DMS53 (cell line): ENCODE data around the gene NECTIN2.

Experiments
- DNase-seq: peaks from one replicate; lab custom pipeline; 2025; lab: John Stamatoyannopoulos, UW

NECTIN2 gene

DNA sequence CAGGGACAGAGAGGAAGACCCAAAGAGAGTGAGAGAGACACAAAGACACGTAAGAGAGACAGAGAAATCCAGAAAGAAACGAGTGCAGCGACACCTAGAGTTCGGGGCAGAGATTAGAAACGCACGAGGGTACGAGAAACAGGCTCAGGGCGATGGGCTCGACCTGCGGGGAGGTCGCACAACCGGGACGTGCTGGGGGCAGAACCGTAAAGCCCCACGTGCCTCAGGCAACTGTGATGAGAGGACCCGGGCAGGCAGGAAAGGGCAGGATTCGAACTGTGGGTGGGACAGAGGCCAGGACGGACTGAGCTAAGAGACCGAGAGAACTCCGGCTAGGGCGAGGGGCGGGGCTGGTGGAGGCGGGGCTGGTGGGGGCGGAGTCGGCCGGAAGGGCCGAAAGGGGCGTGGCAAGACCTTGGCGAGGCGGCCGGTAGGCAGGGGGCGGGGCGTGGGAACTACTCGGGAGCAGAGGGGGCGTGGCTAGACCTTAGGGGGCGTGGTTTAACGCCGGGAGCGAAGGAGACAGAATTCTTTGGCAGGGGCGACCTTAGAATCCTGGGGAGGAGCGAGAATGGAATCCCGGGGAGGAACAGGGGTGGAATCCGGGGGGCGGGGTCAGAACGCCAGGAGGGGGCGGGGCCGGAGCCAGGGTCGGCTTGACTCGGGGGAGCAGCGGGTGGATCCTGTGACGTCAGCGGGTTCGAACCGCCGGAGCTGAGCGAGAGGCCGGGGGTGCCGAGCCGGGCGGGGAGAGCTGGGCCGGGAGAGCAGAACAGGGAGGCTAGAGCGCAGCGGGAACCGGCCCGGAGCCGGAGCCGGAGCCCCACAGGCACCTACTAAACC is at the start of gene NECTIN2:
TSS of gene NECTIN2 (plus strand) at position 686 of the 843 bp plus-strand sequence. CDS start 229 bp downstream, outside the sequence.
- DNase-seq = peak; percentile 96

DNA sequence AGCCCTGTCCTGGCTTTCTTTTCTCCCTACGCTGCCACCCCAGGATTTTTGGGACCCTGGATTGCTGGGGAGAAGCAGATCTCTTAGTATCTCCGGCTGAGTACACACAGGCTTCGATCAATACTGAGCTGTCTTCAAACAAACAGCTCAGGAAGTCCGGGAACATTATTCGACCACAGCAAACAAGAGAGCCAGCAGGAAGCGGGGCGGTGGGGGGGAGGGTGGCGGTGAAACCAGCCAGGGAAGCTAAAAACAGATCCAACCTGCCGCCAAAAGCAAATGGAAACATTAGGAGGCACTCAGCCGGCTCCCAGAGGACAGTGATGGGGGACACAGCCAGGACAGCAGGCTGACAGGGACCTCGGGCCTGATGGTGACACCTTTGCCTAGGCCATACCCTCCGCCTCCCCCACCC is 49.4 kb upstream of the NECTIN2 start:
- peak; percentile 91 for DNase-seq

DNA sequence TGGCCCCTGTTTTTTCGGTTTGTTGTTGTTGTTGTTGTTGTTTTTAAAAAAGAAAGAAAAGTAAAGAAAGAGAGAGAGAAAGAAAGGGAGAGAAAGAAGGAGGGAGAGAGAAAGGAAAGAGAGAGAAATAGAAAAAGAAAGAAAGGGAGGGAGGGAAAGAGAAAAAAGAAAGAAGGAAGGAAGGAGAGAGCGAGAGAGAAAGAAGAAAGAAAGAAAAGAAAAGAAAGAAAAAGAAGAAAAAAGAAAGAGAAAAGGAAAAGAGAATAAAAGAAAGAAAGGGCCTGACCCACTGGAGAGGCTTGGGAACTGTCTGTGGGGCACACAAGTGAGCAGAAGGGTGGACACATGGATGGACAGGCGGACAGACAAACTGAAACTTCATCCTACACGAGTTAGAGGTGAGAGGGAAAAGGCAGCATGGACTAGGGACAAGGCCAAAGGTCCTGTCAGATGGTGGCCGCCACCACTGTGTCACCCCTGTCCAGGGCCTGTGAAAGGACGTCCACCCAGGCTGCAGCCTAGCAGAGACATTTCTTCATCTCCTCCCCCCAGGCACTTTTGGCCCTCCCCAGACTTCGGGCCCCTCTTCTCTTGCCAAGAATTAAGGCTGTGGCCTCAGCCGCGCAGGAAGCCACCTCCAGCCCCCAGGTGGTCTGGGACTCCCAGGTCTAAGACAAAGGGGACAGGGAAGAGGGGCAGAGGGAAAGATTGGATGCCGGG is 46.3 kb upstream of the NECTIN2 start:
- no peak for DNase-seq

DNA sequence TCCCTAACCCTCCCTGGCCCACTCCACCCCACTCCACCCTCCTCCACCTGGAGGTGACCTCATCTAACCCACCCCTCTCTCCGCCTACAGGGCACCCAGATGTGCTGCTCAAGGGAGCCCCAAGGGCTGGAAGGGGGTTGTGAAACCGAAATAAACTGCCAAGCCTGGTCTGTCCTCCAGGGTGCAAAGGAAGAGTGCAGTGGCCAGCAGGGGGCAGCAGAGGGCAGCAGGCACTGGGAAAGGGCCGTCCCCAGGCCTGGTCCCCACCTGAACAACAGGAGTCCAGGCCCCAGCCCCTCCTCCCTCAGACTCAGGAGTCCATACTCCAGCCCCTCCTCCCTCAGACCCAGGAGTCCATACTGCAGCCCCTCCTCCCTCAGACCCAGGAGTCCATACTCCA is 45.6 kb upstream of the NECTIN2 start:
- DNase-seq = peak; percentile 82

DNA sequence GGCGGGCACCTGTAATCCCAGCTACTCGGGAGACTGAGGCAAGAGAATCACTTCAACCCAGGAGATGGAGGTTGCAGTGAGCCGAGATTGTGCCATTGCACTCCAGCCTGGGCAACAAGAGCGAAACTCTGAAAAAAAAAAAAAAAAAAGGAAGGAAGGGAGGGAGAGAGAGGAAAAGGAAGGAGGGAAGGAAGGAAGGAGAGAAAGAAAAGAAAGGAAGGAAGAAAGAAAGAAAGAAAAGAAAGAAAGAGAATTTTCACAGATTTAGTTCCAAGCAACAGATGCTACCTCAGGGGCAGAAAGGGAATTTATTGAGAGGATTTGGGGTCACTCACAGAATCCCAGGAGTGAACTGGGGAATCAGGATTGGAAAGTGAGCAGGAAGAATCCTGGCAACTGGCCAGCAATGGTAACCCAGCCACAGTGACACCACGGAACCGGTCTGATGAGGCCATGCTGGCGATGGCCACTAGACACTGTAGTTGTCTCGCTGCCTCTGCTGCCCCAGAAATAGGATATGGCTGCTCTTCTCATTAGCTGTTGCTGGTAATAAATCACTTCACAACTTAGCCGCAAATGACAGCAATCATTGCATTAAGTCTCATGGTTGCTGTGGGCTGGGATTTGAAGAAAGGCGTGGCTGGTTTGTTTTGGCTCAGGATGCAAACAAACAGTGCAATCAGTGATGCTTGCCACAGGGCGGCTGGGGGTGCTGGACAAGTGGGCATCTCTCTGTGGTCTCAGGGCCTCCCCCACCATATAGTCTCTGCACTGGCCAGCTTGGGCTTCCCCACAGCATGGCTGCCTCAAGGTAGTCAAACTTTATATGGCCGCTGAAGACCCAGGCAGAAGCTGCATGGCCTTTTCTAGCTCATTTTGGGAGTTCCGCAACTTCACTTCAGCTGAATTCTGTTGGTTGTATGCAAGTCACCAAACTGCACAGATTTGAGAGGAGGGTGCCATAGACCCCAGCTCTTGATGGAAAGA is 42.4 kb upstream of the NECTIN2 start:
- peak; percentile 50 for DNase-seq

DNA sequence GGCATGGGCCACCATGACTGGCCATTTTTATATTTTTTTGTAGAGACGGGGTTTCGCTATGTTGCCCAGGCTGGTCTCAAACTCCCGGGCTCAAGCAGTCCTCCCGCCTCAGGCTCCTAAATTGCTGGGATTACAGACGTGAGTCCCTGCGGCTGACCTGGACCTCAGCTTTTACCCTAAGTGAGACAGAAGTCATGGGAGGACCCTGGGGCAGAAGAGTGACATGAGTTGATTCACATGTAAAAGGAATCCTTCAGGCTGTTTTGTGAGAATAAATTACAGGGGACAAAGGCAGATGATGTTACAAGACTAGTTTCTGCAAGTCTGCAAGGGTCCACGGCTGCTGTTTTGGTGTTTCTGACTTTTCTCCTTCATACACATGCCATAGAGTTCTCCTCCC is 39.8 kb upstream of the NECTIN2 start:
- no peak for DNase-seq

DNA sequence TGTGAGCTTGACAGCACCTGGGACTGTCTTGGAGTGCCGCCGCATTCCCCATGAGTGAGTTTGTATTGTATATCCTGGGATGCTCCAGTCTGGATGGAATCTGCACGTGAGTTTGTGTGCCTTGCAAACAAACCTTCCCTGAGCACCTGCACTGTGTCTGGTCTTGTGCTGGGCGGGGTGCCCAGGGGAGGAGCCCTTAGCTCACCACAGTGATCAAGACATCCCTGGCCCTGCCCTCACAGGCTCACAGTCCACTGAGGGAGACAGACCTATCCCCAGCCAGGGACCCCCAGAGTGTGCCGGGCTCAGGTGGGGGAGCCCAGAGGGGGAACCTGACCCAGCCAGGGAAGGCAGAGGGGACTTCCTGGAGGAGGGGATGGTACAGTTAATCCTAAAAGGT is 38.9 kb upstream of the NECTIN2 start:
- DNase-seq = peak; percentile 97

DNA sequence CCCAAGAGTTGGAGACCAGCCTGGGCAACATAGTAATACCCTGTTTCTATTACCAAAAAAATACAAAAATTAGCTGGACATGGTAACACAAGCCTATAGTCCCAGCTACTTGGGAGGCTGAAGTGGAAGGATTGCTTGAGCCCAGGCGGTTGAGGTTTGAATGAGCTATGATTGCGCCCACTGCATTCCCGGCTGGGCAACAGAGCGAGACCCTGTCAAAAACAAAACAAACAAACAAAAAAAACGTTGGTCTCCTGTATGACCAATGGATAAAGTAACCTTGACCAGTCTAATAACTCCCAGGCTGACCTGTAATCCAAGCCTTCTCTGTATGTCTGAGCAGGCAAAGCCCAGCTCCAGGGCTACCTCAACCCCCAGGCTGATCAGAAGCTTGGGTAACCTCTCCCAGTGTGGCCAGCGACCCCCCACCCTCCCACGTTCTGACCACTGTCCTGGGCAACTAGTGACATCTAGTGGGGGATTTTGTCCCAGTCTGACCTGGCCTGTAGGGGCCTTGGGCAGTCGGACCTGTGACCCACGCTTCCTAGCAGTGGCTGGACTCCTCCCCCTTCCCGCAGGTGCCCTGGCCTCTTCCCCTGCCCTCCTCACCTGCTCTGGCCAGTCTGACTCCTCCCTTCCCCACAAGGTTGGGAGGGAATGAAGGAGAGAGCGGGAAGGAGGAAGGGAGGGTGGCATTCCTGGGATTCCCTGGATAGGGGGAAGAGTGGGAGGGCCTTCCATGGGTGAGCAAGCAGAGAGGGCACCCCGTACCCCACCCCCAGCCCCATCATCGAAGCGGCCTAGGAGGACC is 38.2 kb upstream of the NECTIN2 start:
- peak; percentile 84 for DNase-seq

DNA sequence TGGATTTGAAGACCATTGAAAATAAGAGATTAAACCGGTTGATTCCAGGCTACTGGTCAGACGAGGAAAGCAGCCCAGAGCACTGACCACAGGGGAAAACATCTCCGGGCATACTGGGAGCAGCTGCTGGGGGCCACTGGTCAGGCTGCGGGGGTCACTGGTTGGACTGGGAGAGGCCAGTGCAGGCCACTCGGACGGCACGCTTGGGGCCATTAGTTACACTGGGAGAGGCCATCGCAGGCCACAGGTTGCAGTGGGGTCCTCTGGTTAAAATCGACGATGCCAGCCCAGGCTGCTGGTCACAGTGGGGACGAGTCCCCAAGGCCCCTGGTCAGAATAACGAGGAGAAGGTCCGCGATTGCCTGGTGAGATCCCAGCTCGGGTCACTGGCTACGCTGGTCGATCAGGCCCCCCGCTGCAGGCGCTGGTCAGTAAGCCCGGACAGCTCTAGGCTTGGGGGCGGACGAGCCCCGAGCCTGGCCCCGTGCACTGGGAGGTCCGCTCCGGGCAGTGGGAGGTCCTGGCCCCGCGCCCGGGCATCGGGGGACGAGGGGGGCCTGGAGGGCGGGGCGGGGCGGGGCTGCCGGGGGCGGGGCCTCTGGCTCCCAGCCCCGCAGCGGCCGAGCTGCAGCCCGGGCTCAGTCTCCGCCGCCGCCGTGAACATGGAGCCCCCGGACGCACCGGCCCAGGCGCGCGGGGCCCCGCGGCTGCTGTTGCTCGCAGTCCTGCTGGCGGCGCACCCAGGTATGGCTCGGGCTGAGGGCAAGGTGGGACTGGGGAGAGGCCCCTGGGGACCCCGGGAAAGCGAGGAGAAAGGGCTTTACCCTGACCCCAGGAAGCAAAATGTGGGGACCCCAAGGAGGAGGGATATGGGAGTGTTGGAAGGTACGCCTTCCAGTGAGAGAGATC is 37.4 kb upstream of the NECTIN2 start, which contains the start of gene BCAM:
TSS of gene BCAM (plus strand) at position 641 of the 909 bp plus-strand sequence. CDS start at position 663, 22 bp downstream.
- DNase-seq = peak; percentile 77

DNA sequence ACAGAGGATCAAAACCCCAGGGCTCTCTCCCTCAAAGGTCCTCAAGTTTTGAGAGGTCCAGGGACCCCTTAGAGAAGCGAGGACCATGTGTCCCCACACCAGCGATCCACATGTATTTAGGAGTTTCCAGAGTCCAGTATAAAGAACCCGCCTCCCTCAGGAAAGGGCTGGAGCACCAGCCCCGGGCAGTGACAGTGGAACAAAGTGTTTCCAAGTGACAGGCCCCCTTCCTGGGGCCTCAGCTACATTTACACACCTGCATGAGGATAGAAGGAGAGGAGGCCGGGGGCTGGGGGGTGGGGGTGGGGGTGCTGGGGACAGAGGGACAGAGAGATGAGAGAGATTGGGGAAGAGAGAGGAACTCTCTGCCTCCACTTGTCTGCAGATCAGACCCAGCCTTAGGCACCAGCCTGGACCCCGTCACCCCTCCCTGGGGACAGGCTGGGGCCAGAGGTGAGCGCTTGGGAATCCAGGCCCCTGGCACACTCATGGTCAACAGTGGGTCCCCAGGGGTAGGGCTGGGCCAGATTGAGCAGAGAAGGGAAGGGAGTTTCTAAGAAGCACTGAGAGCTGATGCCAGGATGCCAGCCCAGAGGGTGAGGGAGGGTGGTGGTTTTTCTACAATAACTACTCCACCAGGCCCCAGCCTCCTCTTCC is 36.4 kb upstream of the NECTIN2 start:
- DNase-seq = peak; percentile 31

DNA sequence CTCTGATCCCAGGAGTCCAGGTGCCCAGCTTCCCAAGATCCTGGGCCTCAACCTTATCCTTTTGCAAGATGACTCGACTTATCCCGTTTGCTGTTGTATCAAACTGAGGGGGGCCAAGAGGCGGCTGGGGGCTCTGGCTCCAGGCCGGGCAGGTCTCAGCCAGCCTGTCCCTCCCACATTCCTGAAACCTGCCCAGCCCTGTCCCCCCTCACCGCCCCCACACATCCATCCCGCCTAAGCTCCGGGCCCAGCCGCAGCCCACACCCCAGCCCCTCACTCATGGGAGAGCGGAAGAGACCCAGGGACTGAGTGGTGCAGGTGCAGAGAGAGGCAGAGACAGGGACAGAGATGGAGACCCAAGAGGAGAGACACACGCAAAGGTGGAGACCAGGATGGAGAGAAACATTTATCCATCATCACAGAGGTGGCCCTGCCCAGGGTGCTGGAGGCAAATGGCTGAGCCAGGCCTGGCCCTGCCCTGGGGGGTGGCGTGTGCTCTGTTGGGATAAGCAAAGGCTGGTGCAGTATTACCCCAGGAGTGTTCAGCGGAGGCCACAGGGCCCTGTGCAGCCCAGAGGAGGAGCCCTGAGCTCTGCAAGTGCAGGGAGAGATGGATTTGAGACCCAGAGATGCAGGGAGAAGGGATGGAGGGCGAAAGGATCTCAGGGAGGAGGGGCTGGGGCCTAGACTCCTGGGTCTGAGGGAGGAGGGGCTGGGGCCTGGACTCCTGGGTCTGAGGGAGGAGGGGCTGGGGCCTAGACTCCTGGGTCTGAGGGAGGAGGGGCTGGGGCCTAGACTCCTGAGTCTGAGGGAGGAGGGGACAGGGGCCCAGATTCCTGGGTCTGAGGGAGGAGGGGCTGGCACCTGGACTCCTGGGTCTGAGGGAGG is 35.6 kb upstream of the NECTIN2 start:
- DNase-seq = no peak

DNA sequence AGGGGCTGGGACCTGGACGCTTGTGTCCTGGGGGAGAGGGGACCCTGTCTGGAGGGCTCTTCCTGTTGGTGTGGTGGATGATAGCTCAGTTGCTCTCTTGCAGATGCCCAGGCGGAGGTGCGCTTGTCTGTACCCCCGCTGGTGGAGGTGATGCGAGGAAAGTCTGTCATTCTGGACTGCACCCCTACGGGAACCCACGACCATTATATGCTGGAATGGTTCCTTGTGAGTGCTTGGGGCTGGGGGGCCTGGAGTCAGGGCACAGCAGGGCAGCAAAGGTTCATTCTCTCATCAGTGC is 35.0 kb upstream of the NECTIN2 start:
- DNase-seq = no peak

DNA sequence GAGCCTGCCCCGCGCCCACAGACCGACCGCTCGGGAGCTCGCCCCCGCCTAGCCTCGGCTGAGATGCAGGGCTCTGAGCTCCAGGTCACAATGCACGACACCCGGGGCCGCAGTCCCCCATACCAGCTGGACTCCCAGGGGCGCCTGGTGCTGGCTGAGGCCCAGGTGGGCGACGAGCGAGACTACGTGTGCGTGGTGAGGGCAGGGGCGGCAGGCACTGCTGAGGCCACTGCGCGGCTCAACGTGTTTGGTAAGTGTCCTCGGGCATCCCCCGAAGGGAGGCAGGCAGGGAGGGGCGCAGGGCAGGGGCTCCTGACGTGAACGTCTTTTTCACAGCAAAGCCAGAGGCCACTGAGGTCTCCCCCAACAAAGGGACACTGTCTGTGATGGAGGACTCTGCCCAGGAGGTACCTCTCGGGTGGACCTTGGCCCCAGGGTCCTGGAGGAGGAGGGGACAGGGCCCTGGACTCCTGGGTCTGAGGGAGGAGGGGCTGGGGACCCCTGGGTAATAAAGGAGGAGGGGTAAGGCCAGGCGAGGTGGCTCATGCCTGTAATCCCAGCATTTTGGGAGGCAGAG is 33.9 kb upstream of the NECTIN2 start:
- no peak for DNase-seq

DNA sequence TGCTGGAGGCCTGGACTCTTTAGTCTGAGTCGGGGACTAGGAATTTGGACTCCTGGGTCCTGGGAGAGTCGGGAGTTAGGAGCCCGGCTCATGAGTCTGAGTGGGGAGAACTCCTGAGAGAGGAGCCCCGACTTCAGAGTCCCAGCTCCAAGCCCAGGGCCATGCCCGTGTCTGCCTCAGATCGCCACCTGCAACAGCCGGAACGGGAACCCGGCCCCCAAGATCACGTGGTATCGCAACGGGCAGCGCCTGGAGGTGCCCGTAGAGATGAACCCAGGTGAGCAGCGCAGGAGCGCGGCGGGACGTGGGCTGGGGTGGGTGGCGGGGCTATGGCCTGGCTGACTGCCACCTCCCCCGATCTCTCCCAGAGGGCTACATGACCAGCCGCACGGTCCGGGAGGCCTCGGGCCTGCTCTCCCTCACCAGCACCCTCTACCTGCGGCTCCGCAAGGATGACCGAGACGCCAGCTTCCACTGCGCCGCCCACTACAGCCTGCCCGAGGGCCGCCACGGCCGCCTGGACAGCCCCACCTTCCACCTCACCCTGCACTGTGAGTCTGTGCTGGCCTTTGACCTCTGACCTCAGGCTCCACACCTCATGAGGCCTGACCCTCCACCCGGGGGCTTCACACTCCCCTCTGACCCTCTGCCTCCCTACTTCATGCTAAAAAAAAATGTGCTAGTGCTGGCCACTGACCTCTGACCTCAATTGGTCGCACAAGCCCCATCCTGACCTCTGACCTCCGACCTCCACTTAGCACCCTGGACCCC is 32.8 kb upstream of the NECTIN2 start:
- DNase-seq = no peak

DNA sequence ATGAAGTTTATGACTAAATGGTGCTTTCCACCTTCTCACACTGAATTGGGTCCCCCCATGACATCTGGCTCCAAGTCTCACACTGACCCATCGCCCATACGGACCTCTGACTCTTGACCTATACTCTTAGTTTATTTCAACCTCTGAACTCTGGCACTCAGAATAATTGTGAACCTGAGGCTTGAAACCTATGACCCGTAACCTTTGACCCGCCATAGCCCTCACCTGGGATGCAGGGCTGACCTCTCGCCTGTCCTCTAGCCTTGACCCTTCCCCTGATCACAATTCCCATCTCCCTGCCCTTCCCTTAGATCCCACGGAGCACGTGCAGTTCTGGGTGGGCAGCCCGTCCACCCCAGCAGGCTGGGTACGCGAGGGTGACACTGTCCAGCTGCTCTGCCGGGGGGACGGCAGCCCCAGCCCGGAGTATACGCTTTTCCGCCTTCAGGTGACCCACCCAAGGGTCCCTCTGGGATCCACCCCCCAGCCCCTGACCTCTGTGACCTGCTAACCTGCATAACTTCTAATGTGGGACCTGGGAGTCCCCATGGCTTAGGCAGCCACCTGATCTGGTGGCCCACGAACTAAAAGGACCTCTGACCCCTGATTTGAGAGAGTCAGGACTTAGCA is 32.1 kb upstream of the NECTIN2 start:
- DNase-seq = no peak

DNA sequence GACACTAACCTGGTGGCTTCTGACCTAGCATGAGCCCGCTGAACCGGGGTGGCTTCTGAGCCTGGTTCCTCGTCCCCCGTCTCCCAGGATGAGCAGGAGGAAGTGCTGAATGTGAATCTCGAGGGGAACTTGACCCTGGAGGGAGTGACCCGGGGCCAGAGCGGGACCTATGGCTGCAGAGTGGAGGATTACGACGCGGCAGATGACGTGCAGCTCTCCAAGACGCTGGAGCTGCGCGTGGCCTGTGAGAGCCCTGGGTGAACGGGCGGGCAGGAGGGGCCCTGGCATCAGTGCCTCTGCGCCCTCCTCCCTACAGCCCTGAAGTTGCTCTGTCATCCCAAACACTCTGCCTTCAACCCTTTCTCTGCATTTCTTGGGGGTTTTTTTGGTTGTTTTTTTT is 31.6 kb upstream of the NECTIN2 start:
- DNase-seq = no peak

DNA sequence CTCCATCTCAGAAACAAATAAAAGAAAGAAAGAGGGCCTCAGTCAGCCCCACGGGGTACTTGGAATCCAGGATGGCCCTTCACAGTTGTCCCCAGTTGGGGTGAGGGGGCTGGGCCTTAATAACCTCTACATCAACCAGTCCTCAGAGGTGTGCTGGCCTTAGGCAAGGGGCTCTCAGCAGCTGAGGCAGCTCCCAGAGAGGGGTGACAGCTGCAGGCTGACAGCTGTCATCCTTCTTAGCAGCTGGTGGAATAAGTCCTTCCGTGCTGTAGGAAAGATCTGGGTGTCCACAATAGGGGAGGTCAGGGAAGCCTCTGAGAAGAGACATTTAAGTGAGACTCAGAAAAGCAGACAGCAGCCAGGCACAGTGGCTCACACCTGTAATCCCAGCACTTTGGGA is 29.8 kb upstream of the NECTIN2 start:
- peak; percentile 16 for DNase-seq
